ENCODE data around the gene CYB561. TPM values are rescaled to one million over a fixed set of nuclear protein-coding genes. Genes with fewer than 3 reads are reported as not detected.

Gene CYB561
- total and polyA plus RNA-seq, 2 experiments from 2014 or later = 13.7 to 30.9 TPM

GRCh38 chr17:63474586-63475460 is 28.7 kb upstream of the CYB561 start:
- H3K4me3 Mint-ChIP-seq = peak overlapping the region; percentile 9; the same call in 1 of the 3 replicates
- ATAC-seq = no peak
- H3K27me3 Mint-ChIP-seq (ENCODE audit: insufficient read depth, low read depth, poor library complexity) = peaks cover 34% of the 10 kb centered on the region

More at GRCh38 chr17:63474586-63475460, 28.7 kb upstream of the CYB561 start:
- H3K36me3 ChIP-seq (ENCODE audit: insufficient read depth) = no peaks in the 10 kb centered on the region
- H3K4me1 ChIP-seq (ENCODE audit: insufficient read depth) = peaks cover 24% of the 10 kb centered on the region
- H3K4me2 ChIP-seq = no peak overlapping the region
- H3K9me3 Mint-ChIP-seq = no peaks in the 10 kb centered on the region; the same call in 2 of the 3 replicates
- TF ChIP-seq POLR2AphosphoS5 (IDR thresholded peaks at IDR 0.05; ENCODE audit: low read depth) = no peak
- no peak for TF ChIP-seq JUNB (IDR thresholded peaks at IDR 0.05; ENCODE audit: unreplicated experiment)
- TF ChIP-seq EZH2phosphoT487 (IDR thresholded peaks at IDR 0.05; ENCODE audit: unreplicated experiment) = no peak
- TF ChIP-seq ZNF331 (CRISPR knock-in tag; IDR thresholded peaks at IDR 0.05; ENCODE audit: low read depth) = no peak
- no peak for TF ChIP-seq NANOG (IDR thresholded peaks at IDR 0.05; ENCODE audit: borderline replicate concordance)
- no peak for TF ChIP-seq ETS1 (IDR thresholded peaks at IDR 0.05)
- TF ChIP-seq ZNF462 (CRISPR knock-in tag; IDR thresholded peaks at IDR 0.05) = no peak
- no peak for TF ChIP-seq REST (IDR thresholded peaks at IDR 0.05; ENCODE audit: unreplicated experiment)
- no peak for TF ChIP-seq ZNF114 (CRISPR knock-in tag; IDR thresholded peaks at IDR 0.05)
- TF ChIP-seq CTCF (conservative IDR thresholded peaks at IDR 0.05; ENCODE audit: low read depth in 2 of 2) = no peak
- TF ChIP-seq CREB1 (CRISPR knock-in tag; IDR thresholded peaks at IDR 0.05; ENCODE audit: low read depth) = no peak
- TF ChIP-seq STAT1 (IDR thresholded peaks at IDR 0.05; ENCODE audit: unreplicated experiment) = no peak
- no peak for TF ChIP-seq EZH2 (IDR thresholded peaks at IDR 0.05; ENCODE audit: low read depth, unreplicated experiment)
- no peak overlapping the region for H3K4me3 ChIP-seq
- H3K27ac ChIP-seq (ENCODE audit: low read depth) = no peak overlapping the region
- no peaks in the 10 kb centered on the region for H4K20me1 ChIP-seq (replicated peaks; ENCODE audit: insufficient read depth)
- H2AFZ ChIP-seq = no peak overlapping the region
- peaks cover 19% of the 10 kb centered on the region for H3K27me3 ChIP-seq (ENCODE audit: insufficient read depth)
- H3K36me3 Mint-ChIP-seq (ENCODE audit: low read depth) = no peaks in the 10 kb centered on the region
- no peak overlapping the region for H3K27ac Mint-ChIP-seq
- peaks cover 32% of the 10 kb centered on the region for H3K4me1 Mint-ChIP-seq
- DNase-seq (ENCODE audit: low spot score) = no peak
- no peaks in the 10 kb centered on the region for H3K79me2 ChIP-seq (replicated peaks; ENCODE audit: insufficient read depth)
- H3F3A ChIP-seq (replicated peaks; ENCODE audit: low read depth) = 0 out of 2 replicates have a peak, but pooled peaks cover 5% of the 10 kb centered on the region
- H3K9me2 ChIP-seq (ENCODE audit: insufficient read depth) = no peaks in the 10 kb centered on the region

Data from GM23338 (cell line).